GM13977 (cell line): ENCODE data around the gene ADCY7.

ENCODE experiments used
- DNase-seq: peaks from one replicate; pipeline ENCODE4 v3.0.0; 2012; ENCODE audit warnings: low spot score
- in situ Hi-C: fragments of 300-500 bp; cut with MboI; formaldehyde crosslinking; loops from one replicate; pipeline ENCODE4 v1.12.0; 2022; ENCODE audit warnings: low sequenced_read_pairs, low pct_unique_long_range_greater_than_20kb, mixed read lengths, inconsistent platforms; ENCODE audit not compliant: unreplicated experiment
- TF ChIP-seq, protein P1 (sequence below): IDR thresholded peaks from 2 replicates; pipeline ENCODE4 v1.5.1; 2012; ENCODE audit warnings: mild to moderate bottlenecking, control low read depth; ENCODE audit not compliant: insufficient read depth; ENCODE audit errors: extremely low read depth, missing control alignments

Gene ADCY7

DNA sequence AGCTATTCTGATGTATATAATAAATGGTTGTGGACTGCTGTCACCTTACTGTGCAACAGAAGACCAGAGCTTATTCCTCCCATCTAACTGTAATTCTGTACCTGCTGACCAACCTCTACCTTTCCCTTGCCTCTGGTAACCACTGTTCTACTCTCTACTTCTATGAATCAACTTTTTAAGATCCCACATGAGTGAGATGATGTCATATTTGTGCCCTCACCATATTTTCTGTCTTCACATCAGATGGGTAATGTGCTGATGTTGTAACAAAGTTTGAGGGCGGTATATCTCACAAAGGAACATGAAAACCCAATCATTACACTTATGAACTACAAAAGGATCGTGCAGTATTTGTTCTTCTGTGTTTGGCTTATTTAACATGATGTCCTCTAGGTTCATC lies 85.6 kb downstream of the ADCY7 start:
- TF ChIP-seq, protein P1, sequence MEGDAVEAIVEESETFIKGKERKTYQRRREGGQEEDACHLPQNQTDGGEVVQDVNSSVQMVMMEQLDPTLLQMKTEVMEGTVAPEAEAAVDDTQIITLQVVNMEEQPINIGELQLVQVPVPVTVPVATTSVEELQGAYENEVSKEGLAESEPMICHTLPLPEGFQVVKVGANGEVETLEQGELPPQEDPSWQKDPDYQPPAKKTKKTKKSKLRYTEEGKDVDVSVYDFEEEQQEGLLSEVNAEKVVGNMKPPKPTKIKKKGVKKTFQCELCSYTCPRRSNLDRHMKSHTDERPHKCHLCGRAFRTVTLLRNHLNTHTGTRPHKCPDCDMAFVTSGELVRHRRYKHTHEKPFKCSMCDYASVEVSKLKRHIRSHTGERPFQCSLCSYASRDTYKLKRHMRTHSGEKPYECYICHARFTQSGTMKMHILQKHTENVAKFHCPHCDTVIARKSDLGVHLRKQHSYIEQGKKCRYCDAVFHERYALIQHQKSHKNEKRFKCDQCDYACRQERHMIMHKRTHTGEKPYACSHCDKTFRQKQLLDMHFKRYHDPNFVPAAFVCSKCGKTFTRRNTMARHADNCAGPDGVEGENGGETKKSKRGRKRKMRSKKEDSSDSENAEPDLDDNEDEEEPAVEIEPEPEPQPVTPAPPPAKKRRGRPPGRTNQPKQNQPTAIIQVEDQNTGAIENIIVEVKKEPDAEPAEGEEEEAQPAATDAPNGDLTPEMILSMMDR, result no peak
- DNase-seq, result no peak
- in situ Hi-C loops, result loop anchor here (10.0 to 25.0 kb wide), 2 partner anchors 137 to 435 kb away; no protein-coding TSS in a partner anchor

DNA sequence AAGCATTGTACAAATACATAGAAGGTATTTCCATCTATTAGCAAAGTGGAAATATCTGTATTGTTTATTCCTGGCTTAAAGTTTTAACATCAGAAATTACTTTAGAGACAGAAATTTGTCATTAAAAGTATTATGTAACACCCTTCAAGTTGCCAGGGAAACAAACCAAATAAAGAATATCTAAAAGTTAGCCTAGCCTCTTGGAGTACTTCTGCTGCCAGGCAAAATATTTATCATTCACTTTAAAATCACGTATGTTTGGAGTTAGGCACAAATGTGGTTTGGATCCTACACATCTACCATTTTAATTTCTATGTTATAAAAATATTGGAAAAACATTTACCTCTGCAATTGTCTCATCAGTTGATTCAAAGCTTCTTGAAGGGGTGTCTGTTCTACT lies 87.7 kb downstream of the ADCY7 start:
- DNase-seq, result no peak
- in situ Hi-C loops, result loop anchor here (10.0 to 25.0 kb wide), 2 partner anchors 139 to 433 kb away; no protein-coding TSS in a partner anchor
- TF ChIP-seq, protein P1, result no peak

DNA sequence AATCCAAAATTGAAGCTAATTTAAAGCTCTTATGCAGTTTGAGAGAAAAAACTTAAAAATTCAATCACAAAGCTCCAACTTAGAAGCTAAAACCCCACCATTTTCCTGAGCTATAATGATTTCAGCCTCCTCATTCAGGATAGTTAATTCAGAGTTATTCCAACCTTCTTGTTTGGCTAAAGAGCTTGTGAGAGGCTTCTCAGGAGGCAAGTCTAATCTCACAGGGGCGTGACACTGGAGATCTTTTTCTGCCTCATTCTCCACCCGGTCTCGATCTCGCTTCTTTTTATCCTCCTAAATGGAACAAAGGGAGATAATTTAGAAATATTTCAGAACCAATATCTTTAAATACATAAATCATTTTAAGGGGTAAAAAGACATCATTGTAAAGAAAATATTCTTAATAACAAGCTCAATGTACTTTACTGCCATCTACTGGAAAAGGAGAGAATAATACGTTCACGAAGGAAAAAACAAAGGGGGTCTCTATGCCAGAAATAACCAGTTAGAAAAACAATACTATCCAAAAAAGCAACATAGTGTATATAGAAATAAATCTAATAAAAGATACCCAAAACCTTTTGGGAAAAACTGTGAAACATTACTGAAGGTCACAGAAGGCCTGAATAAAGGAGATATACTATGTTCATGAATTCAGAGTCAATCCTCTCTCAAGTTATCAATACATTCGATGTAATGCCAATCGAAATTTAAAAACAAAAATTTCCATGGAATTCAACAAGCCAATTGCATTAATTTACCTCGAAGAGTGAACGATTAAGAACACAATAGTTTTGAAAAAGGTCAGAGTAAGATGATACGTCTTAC lies 88.5 kb downstream of the ADCY7 start:
- in situ Hi-C loops, result loop anchor here (10.0 to 25.0 kb wide), 2 partner anchors 140 to 432 kb away; no protein-coding TSS in a partner anchor
- DNase-seq, result no peak
- TF ChIP-seq, protein P1, result peak; percentile 45

DNA sequence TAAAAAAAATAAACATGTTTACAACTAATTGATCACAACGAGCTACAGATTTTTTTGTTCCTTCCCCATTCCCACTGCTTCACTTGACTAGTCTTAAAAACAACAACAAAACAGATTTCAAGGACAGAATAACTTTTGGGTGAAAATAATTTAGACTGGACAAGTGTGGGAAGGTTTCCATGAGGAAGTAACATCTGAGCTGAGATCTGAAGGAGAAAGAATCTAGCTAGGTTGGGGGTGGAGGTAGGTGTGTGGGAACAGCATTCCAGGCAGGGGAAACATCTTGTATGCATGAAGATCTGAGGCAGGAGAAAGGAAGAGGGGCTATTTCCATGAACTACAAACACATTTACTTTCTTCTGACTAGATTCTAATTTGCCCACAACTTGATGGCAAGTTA lies 93.3 kb downstream of the ADCY7 start:
- TF ChIP-seq, protein P1, result no peak
- DNase-seq, result no peak
- in situ Hi-C loops, result loop anchor here (10.0 to 25.0 kb wide), 3 partner anchors 145 to 428 kb away; no protein-coding TSS in a partner anchor

DNA sequence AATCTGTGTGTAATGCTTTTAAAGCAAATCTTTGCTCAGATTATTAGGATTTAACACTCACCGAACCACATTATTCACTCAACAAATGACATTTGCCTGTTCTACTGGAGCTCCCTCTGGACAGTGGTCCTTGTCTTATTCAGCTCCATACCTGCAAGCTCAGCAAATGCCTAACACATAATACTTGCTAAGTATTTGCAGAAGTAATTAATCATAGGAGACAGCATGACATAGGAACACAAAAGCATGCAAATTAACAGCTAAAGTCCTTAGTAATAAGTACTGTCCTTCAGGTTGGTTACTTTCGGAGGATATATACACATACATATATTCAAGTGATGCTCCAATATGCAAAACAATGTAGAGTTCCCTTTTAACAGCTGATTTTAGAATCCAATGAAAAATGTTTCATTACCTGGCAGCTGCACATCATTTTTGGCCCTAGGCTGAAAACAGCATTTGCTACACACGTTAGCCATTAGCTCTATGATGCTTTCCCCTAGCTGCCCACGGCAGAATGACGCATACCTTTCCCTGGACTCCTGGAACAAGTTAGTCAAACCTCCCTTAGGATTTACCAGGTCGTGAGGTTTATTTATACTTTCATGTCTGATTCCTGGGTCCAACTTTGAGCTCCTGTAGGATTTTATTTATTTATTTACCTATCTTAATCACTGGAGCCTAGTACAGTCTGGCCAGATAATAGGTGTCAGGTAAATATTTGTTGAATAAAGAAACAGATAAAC lies 93.9 kb downstream of the ADCY7 start:
- in situ Hi-C loops, result loop anchor here (10.0 to 25.0 kb wide), 2 partner anchors 305 to 427 kb away; no protein-coding TSS in a partner anchor
- TF ChIP-seq, protein P1, result no peak
- DNase-seq, result no peak

DNA sequence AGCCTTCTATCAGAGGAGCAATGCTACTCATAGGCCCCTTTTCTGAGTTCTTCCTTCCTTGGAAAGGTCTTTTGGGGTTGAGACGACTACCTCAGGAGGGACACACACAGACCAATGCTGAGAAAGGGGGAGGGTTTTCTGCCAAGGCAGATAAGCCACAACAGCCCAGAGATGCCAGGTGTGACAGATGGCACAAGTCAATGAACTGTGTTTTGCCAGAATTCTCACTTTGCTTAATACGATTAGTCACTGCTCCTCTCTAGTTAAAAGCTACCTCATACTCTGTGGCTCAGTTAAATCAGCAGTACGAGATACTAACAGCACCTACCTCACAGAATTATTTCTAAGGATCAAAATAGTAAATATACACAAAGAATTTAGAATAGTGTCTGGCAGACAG lies 94.4 kb downstream of the ADCY7 start:
- no peak for DNase-seq
- TF ChIP-seq, protein P1, result no peak
- in situ Hi-C loops, result loop anchor here (10.0 to 25.0 kb wide), 2 partner anchors 304 to 427 kb away; no protein-coding TSS in a partner anchor
